ENCODE measurements around the gene RASSF7. TPM values are rescaled to one million over a fixed set of nuclear protein-coding genes. Genes with fewer than 3 reads are reported as not detected.

Gene RASSF7
- total RNA-seq, 2 experiments from 2014 or later = 14.1 to 15.7 TPM

DNA sequence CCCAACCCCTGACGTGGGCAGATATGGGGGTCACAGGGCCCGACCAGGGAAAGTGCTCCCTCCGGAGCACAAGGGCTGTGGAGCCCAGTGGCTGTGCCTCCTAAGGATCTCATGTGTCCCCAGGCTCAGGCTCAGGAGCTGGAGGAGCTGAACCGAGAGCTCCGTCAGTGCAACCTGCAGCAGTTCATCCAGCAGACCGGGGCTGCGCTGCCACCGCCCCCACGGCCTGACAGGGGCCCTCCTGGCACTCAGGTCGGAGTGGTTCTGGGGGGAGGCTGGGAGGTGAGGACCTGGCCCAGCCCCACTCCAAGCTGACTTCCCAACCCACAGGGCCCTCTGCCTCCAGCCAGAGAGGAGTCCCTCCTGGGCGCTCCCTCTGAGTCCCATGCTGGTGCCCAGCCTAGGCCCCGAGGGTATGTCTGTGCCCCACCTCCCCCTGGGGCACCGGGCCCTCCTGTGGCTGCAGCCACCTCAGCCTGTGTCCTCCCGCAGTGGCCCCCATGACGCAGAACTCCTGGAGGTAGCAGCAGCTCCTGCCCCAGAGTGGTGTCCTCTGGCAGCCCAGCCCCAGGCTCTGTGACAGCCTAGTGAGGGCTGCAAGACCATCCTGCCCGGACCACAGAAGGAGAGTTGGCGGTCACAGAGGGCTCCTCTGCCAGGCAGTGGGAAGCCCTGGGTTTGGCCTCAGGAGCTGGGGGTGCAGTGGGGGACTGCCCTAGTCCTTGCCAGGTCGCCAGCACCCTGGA is 2.5 kb downstream of the RASSF7 start:
- Mint-ChIP-seq H3K4me3 (peak overlapping the region; percentile 48), H3K9me3 (no peaks in the 10 kb centered on the region), H3K4me1 (ENCODE audit: low read depth) (peaks cover 16% of the 10 kb centered on the region), H3K27me3 (no peaks in the 10 kb centered on the region), H3K27ac (no peak overlapping the region), H3K36me3 (ENCODE audit: low read depth) (peaks cover 9% of the 10 kb centered on the region)
- ATAC-seq (ENCODE audit: poor library complexity) (no peak), DNase-seq (no peak)
- H3K4me3 ChIP-seq (ENCODE audit: low read length) = no peak overlapping the region
- POLR2A ChIA-PET = interaction anchor here (2.1 to 3.9 kb wide), 2 partner anchors 12 kb away, joined by 12 to 25 read pairs; partner anchors contain the start of gene PHRF1
- no peaks in the 10 kb centered on the region for H3K9me3 ChIP-seq (ENCODE audit: control insufficient read depth in 1 of 2, insufficient read depth in 1 of 2, low read length in 2 of 2)
- CTCF ChIA-PET = no interaction called here
- no peaks in the 10 kb centered on the region for H3K27me3 ChIP-seq (ENCODE audit: control insufficient read depth in 1 of 2, insufficient read depth in 2 of 2, low read length in 2 of 2)
- H3K4me1 ChIP-seq (ENCODE audit: insufficient read depth, low read length) = peaks cover 35% of the 10 kb centered on the region
- intact Hi-C loops (cut with DNase I, micrococcal nuclease) = loop anchor here in 1 of 2 experiments (10.0 kb wide), 1 partner anchor 132 kb away; the partner anchor contains the start of genes DEAF1 and TMEM80
- peaks cover 10% of the 10 kb centered on the region for H3K36me3 ChIP-seq (ENCODE audit: insufficient read depth, low read length)
- no peak overlapping the region for H3K27ac ChIP-seq (ENCODE audit: low read depth in 1 of 2, low read length in 2 of 2)
- TF ChIP-seq, protein P1, sequence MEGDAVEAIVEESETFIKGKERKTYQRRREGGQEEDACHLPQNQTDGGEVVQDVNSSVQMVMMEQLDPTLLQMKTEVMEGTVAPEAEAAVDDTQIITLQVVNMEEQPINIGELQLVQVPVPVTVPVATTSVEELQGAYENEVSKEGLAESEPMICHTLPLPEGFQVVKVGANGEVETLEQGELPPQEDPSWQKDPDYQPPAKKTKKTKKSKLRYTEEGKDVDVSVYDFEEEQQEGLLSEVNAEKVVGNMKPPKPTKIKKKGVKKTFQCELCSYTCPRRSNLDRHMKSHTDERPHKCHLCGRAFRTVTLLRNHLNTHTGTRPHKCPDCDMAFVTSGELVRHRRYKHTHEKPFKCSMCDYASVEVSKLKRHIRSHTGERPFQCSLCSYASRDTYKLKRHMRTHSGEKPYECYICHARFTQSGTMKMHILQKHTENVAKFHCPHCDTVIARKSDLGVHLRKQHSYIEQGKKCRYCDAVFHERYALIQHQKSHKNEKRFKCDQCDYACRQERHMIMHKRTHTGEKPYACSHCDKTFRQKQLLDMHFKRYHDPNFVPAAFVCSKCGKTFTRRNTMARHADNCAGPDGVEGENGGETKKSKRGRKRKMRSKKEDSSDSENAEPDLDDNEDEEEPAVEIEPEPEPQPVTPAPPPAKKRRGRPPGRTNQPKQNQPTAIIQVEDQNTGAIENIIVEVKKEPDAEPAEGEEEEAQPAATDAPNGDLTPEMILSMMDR (IDR thresholded peaks at IDR 0.05) = no peak

DNA sequence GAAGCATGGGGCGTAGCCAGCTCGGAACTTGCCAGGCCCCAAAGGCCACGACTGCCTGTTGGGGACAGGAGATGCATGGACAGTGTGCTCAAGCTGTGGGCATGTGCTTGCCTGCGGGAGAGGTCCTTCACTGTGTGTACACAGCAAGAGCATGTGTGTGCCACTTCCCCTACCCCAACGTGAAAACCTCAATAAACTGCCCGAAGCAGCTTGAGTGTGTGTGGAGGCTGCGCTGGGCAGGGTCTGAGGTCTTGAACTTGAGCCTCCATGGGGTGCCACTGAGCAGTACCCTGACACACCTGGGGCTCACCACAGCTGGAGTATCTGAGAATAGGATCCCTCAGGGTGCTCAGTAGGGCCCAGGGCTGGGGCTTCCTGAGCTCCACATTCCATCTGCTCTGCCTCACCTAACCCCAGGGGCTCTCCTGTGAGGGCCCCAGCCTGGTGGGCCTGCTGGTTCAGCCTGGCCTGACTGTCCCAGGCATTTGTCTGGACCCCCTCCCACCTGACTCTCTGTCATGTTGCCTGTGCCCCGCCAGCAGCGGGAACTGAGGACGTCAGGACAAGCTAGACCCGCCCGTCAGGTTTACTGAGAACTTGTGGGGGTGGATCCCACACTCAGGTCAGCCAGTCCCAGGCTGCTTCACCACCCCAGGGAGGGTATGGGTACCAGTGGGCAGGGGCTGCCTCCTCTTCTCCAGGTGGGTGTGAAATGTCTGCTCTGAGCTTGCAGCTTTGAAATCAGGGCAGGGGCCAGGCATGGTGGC is 3.2 kb downstream of the RASSF7 start:
- TF ChIP-seq, protein P1 (IDR thresholded peaks at IDR 0.05) = no peak
- no peak overlapping the region for H3K4me3 ChIP-seq (ENCODE audit: low read length)
- intact Hi-C loops (cut with DNase I, micrococcal nuclease) = loop anchor here in 1 of 2 experiments (10.0 kb wide), 1 partner anchor 131 kb away; the partner anchor contains the start of genes DEAF1 and TMEM80
- no peaks in the 10 kb centered on the region for H3K9me3 Mint-ChIP-seq
- no peaks in the 10 kb centered on the region for H3K9me3 ChIP-seq (ENCODE audit: control insufficient read depth in 1 of 2, insufficient read depth in 1 of 2, low read length in 2 of 2)
- ChIA-PET CTCF (no interaction called here), POLR2A (interaction anchor here (3.9 kb wide), 1 partner anchor 12 kb away, joined by 25 read pairs; the partner anchor contains the start of gene PHRF1)
- no peak for ATAC-seq (ENCODE audit: poor library complexity)
- H3K4me1 ChIP-seq (ENCODE audit: insufficient read depth, low read length) = peaks cover 34% of the 10 kb centered on the region
- H3K27me3 Mint-ChIP-seq = no peaks in the 10 kb centered on the region
- no peaks in the 10 kb centered on the region for H3K27me3 ChIP-seq (ENCODE audit: control insufficient read depth in 1 of 2, insufficient read depth in 2 of 2, low read length in 2 of 2)
- peaks cover 16% of the 10 kb centered on the region for H3K4me1 Mint-ChIP-seq (ENCODE audit: low read depth)
- H3K27ac ChIP-seq (ENCODE audit: low read depth in 1 of 2, low read length in 2 of 2) = no peak overlapping the region
- H3K27ac Mint-ChIP-seq = no peak overlapping the region
- H3K36me3 ChIP-seq (ENCODE audit: insufficient read depth, low read length) = peaks cover 10% of the 10 kb centered on the region
- peak overlapping the region; percentile 48 for H3K4me3 Mint-ChIP-seq
- peak in 1 of 14 experiments; percentile 26 for DNase-seq
- H3K36me3 Mint-ChIP-seq (ENCODE audit: low read depth) = peaks cover 9% of the 10 kb centered on the region

DNA sequence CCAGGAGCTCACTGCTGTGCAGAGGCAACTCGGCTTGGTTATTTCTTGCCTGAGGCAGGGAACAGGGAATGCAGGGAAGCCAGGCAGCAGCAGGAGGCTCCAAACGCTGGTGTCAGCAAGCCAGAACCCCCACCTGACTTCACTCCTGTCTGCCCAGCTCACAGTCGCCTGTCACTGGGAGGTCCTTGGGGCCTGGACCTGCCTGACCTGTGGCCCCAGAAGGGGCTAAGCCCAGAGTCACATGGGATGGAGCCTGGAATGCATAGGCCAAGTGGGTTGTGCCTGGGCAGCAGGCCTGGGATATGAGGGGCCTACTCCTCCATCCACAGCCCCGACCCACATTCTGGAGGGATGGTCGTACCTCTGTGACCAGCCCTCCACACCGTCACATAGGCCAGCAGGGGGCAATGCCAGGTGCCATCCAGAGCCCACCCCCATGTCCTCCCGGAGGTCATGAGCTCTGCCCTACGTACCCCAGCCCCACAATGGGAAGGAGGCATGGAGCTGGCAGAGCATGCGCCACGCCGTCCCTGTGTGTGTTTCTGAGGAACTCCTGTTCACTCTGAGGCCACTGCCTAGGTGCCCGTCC is 5.2 kb downstream of the RASSF7 start:
- H3K27ac Mint-ChIP-seq = no peak overlapping the region
- H3K36me3 ChIP-seq (ENCODE audit: insufficient read depth, low read length) = peaks cover 10% of the 10 kb centered on the region
- H3K4me3 Mint-ChIP-seq = peak overlapping the region; percentile 45
- ATAC-seq (ENCODE audit: poor library complexity) (no peak), DNase-seq (peak in 1 of 14 experiments; percentile 38)
- ChIA-PET POLR2A (interaction anchor here (1.6 to 3.9 kb wide), 4 partner anchors 10 to 129 kb away, joined by 5 to 25 read pairs (median 14); partner anchors contain the start of genes DEAF1, PHRF1 and TMEM80), CTCF (interaction anchor here (0.8 to 2.6 kb wide), 2 partner anchors 11 to 12 kb away, joined by 3 to 7 read pairs; no protein-coding TSS in a partner anchor)
- no peaks in the 10 kb centered on the region for H3K27me3 Mint-ChIP-seq
- peaks cover 9% of the 10 kb centered on the region for H3K36me3 Mint-ChIP-seq (ENCODE audit: low read depth)
- no peaks in the 10 kb centered on the region for H3K27me3 ChIP-seq (ENCODE audit: control insufficient read depth in 1 of 2, insufficient read depth in 2 of 2, low read length in 2 of 2)
- H3K9me3 Mint-ChIP-seq = no peaks in the 10 kb centered on the region
- no peak overlapping the region for H3K27ac ChIP-seq (ENCODE audit: low read depth in 1 of 2, low read length in 2 of 2)
- no peak overlapping the region for H3K4me3 ChIP-seq (ENCODE audit: low read length)
- H3K4me1 ChIP-seq (ENCODE audit: insufficient read depth, low read length) = peaks cover 28% of the 10 kb centered on the region
- H3K9me3 ChIP-seq (ENCODE audit: control insufficient read depth in 1 of 2, insufficient read depth in 1 of 2, low read length in 2 of 2) = no peaks in the 10 kb centered on the region
- intact Hi-C loops (cut with DNase I, micrococcal nuclease) = loop anchor here in 1 of 2 experiments (10.0 kb wide), 1 partner anchor 129 kb away; the partner anchor contains the start of genes DEAF1 and TMEM80
- H3K4me1 Mint-ChIP-seq (ENCODE audit: low read depth) = peaks cover 10% of the 10 kb centered on the region
- TF ChIP-seq, protein P1 (IDR thresholded peaks at IDR 0.05) = no peak

All from CD4-positive, alpha-beta T cell (primary cell).